ENCODE results near the gene SKAP1. TPM values are rescaled to one million over a fixed set of nuclear protein-coding genes. Genes with fewer than 3 reads are reported as not detected.
"Not testable (repeated sequence)": the region's sequence is repeated elsewhere in the genome, so short reads cannot be mapped to it uniquely, and the experiment has no call there.

SKAP1 gene
- total RNA-seq, 1 donor from 2014 or later: 112 TPM

- intact Hi-C loops (cut with micrococcal nuclease): no loop called here
Observed at GRCh38 chr17:48374650-48375230, 55.3 kb downstream of the SKAP1 start.

GRCh38 chr17:48373883-48374282 lies 56.1 kb downstream of the SKAP1 start:
- intact Hi-C loops (cut with micrococcal nuclease): no loop called here

- intact Hi-C loops (cut with micrococcal nuclease): no loop called here
Observed at GRCh38 chr17:48373130-48373830, 56.7 kb downstream of the SKAP1 start.

- intact Hi-C loops (cut with micrococcal nuclease): not testable (repeated sequence)
Observed at GRCh38 chr17:48368967-48369366, 61.0 kb downstream of the SKAP1 start.

GRCh38 chr17:48368352-48368908 lies 61.6 kb downstream of the SKAP1 start:
- intact Hi-C loops (cut with micrococcal nuclease): no loop called here

GRCh38 chr17:48363161-48363560 lies 66.9 kb downstream of the SKAP1 start:
- intact Hi-C loops (cut with micrococcal nuclease): no loop called here

- intact Hi-C loops (cut with micrococcal nuclease): not testable (repeated sequence)
Observed at GRCh38 chr17:48360861-48361633, 69.0 kb downstream of the SKAP1 start.

GRCh38 chr17:48357779-48358602 lies 72.0 kb downstream of the SKAP1 start:
- intact Hi-C loops (cut with micrococcal nuclease): loop anchor here (10.0 kb wide), 1 partner anchor 57 kb away; no protein-coding TSS in a partner anchor

- intact Hi-C loops (cut with micrococcal nuclease): loop anchor here (10.0 kb wide), 1 partner anchor 58 kb away; no protein-coding TSS in a partner anchor
Observed at GRCh38 chr17:48356866-48357265, 73.1 kb downstream of the SKAP1 start.

- intact Hi-C loops (cut with micrococcal nuclease): loop anchor here (1.0 to 10.0 kb wide), 2 partner anchors 62 to 105 kb away; no protein-coding TSS in a partner anchor
Observed at GRCh38 chr17:48352630-48353029, 77.4 kb downstream of the SKAP1 start.

GRCh38 chr17:48351911-48352332 lies 78.1 kb downstream of the SKAP1 start:
- intact Hi-C loops (cut with micrococcal nuclease): loop anchor here (1.0 to 10.0 kb wide), 2 partner anchors 63 to 105 kb away; no protein-coding TSS in a partner anchor

GRCh38 chr17:48348352-48348751 lies 81.7 kb downstream of the SKAP1 start:
- intact Hi-C loops (cut with micrococcal nuclease): no loop called here

GRCh38 chr17:48347177-48347576 lies 82.8 kb downstream of the SKAP1 start:
- intact Hi-C loops (cut with micrococcal nuclease): no loop called here

- intact Hi-C loops (cut with micrococcal nuclease): no loop called here
Observed at GRCh38 chr17:48344251-48344650, 85.8 kb downstream of the SKAP1 start.

- intact Hi-C loops (cut with micrococcal nuclease): no loop called here
Observed at GRCh38 chr17:48340916-48341315, 89.1 kb downstream of the SKAP1 start.

- intact Hi-C loops (cut with micrococcal nuclease): loop anchor here (5.0 to 10.0 kb wide), 3 partner anchors 119 to 314 kb away; no protein-coding TSS in a partner anchor
Observed at GRCh38 chr17:48338720-48339119, 91.3 kb downstream of the SKAP1 start.

- intact Hi-C loops (cut with micrococcal nuclease): loop anchor here (5.0 to 10.0 kb wide), 3 partner anchors 119 to 313 kb away; no protein-coding TSS in a partner anchor
Observed at GRCh38 chr17:48337903-48338302, 92.1 kb downstream of the SKAP1 start.

- intact Hi-C loops (cut with micrococcal nuclease): loop anchor here (1.0 to 10.0 kb wide), 4 partner anchors 120 to 312 kb away; no protein-coding TSS in a partner anchor
Observed at GRCh38 chr17:48336986-48337385, 93.0 kb downstream of the SKAP1 start.

GRCh38 chr17:48335858-48336500 lies 94.0 kb downstream of the SKAP1 start:
- intact Hi-C loops (cut with micrococcal nuclease): loop anchor here (1.0 to 10.0 kb wide), 4 partner anchors 121 to 311 kb away; no protein-coding TSS in a partner anchor
